ENCODE results near the gene MTHFD1L.

GRCh38 chr6:150846641-150847040 is 18.9 kb upstream of the MTHFD1L start:
- TF ChIP-seq, protein P1, sequence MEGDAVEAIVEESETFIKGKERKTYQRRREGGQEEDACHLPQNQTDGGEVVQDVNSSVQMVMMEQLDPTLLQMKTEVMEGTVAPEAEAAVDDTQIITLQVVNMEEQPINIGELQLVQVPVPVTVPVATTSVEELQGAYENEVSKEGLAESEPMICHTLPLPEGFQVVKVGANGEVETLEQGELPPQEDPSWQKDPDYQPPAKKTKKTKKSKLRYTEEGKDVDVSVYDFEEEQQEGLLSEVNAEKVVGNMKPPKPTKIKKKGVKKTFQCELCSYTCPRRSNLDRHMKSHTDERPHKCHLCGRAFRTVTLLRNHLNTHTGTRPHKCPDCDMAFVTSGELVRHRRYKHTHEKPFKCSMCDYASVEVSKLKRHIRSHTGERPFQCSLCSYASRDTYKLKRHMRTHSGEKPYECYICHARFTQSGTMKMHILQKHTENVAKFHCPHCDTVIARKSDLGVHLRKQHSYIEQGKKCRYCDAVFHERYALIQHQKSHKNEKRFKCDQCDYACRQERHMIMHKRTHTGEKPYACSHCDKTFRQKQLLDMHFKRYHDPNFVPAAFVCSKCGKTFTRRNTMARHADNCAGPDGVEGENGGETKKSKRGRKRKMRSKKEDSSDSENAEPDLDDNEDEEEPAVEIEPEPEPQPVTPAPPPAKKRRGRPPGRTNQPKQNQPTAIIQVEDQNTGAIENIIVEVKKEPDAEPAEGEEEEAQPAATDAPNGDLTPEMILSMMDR (conservative IDR thresholded peaks at IDR 0.05; ENCODE audit: low read depth, low read length), result no peak
- TF ChIP-seq POLR2A (IDR thresholded peaks at IDR 0.05; ENCODE audit: low read depth, low read length), result no peak
- TF ChIP-seq MXI1 (IDR thresholded peaks at IDR 0.05; ENCODE audit: borderline replicate concordance, low read depth, low read length), result no peak
- no peak for TF ChIP-seq SMC3 (IDR thresholded peaks at IDR 0.05; ENCODE audit: low read depth, low read length)
- TF ChIP-seq CHD1 (IDR thresholded peaks at IDR 0.05; ENCODE audit: low read depth, low read length), result no peak
- no peak for TF ChIP-seq CEBPB (IDR thresholded peaks at IDR 0.05; ENCODE audit: low read depth, low read length)
- TF ChIP-seq RCOR1 (IDR thresholded peaks at IDR 0.05; ENCODE audit: insufficient replicate concordance, low read length), result no peak
- TF ChIP-seq BHLHE40 (IDR thresholded peaks at IDR 0.05; ENCODE audit: low read depth, low read length), result no peak
- TF ChIP-seq MAZ (IDR thresholded peaks at IDR 0.05; ENCODE audit: borderline replicate concordance, low read depth, low read length), result no peak
- TF ChIP-seq, protein P2, sequence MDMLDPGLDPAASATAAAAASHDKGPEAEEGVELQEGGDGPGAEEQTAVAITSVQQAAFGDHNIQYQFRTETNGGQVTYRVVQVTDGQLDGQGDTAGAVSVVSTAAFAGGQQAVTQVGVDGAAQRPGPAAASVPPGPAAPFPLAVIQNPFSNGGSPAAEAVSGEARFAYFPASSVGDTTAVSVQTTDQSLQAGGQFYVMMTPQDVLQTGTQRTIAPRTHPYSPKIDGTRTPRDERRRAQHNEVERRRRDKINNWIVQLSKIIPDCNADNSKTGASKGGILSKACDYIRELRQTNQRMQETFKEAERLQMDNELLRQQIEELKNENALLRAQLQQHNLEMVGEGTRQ (IDR thresholded peaks at IDR 0.05; ENCODE audit: low read depth, low read length), result no peak
- TF ChIP-seq MAFK (IDR thresholded peaks at IDR 0.05; ENCODE audit: low read depth, low read length), result no peak
- TF ChIP-seq ELK1 (IDR thresholded peaks at IDR 0.05; ENCODE audit: borderline replicate concordance, low read depth, low read length), result no peak
